K562 (cell line): Measurements from ENCODE around the gene NR4A2.

Experiments used
- JUND ChIP-seq, 2 experiments: IDR thresholded peaks; 2 replicates in 1 of 2; 3 replicates in 1 of 2; pipeline ENCODE4 v1.6.1; 2011; ENCODE audit warnings: borderline replicate concordance in 2 of 2, low read depth in 2 of 2, low read length in 2 of 2, improper control_type of control experiment in 1 of 2, missing biosample characterization in 1 of 2, missing genetic modification characterization in 1 of 2, missing genetic modification reagents in 1 of 2
- MEF2A ChIP-seq: IDR thresholded peaks from 2 replicates; pipeline ENCODE4 v1.6.1; 2011; ENCODE audit warnings: low read depth, mild to moderate bottlenecking, low read length, moderate library complexity; ENCODE audit not compliant: control insufficient read depth
- NRF1 ChIP-seq, 2 experiments: fragments of 450-650 bp; IDR thresholded peaks in 1 of 2; conservative IDR thresholded peaks in 1 of 2; 2 replicates each; pipeline ENCODE4 v1.6.1; 2014; ENCODE audit warnings: mild to moderate bottlenecking in 2 of 2
- RNF2 ChIP-seq: sonication (generic); IDR thresholded peaks from 2 replicates; pipeline ENCODE4 v1.6.1; 2016
- ZNF184 ChIP-seq: sonication (generic); formaldehyde crosslinking; IDR thresholded peaks from 2 replicates; pipeline ENCODE4 v1.5.0; 2020; ENCODE audit warnings: missing genetic modification reagents
- TF ChIP-seq, protein P1 (sequence below): fragments of 250-450 bp; sonication (Bioruptor Pico); IDR thresholded peaks from 2 replicates; pipeline ENCODE4 v1.8.0; 2021; ENCODE audit warnings: moderate library complexity, mild to moderate bottlenecking, inconsistent platforms
- TF ChIP-seq, protein P2 (sequence below): fragments of 450-650 bp; IDR thresholded peaks from 2 replicates; pipeline ENCODE4 v1.6.1; 2016; ENCODE audit warnings: borderline replicate concordance

DNA sequence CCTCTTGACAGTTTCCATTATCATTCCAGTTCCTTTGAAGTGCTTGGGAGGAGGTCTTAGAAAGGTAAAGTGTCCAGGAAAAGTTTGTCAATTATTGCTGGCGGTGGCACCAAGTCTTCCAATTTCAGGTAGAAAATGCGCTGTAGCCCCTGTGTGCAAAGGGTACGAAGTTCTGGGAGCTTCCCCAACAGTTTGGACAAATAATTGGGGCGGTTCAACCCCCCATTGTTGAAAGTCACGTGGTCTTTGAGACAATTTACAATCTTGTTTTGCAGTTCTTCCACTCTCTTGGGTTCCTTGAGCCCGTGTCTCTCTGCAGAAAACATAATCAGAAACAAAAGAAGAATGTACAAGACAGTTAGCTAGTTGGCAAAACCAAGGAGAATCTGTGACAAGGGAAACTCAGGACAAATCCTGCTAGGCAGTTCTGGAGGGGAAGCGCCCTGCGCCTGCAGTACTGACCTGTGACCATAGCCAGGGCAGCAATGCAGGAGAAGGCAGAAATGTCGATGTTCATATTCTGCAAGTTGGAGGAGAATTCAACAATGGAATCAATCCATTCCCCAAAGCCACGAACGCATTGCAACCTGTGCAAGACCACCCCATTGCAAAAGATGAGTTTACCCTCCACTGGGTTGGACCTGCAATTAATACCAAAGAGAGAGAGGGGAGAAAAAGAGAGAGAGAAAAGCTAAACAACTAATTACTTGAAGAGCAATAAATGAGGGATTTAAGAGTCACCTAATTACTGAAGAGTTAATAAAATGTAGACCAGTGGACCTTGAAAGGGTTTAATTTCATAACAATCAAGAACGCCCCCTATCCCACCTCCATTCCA is 6.6 kb downstream of the NR4A2 start:
- TF ChIP-seq, protein P1, sequence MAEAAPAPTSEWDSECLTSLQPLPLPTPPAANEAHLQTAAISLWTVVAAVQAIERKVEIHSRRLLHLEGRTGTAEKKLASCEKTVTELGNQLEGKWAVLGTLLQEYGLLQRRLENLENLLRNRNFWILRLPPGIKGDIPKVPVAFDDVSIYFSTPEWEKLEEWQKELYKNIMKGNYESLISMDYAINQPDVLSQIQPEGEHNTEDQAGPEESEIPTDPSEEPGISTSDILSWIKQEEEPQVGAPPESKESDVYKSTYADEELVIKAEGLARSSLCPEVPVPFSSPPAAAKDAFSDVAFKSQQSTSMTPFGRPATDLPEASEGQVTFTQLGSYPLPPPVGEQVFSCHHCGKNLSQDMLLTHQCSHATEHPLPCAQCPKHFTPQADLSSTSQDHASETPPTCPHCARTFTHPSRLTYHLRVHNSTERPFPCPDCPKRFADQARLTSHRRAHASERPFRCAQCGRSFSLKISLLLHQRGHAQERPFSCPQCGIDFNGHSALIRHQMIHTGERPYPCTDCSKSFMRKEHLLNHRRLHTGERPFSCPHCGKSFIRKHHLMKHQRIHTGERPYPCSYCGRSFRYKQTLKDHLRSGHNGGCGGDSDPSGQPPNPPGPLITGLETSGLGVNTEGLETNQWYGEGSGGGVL (CRISPR knock-in tag), result no peak
- TF ChIP-seq MEF2A, result no peak
- TF ChIP-seq, protein P2, sequence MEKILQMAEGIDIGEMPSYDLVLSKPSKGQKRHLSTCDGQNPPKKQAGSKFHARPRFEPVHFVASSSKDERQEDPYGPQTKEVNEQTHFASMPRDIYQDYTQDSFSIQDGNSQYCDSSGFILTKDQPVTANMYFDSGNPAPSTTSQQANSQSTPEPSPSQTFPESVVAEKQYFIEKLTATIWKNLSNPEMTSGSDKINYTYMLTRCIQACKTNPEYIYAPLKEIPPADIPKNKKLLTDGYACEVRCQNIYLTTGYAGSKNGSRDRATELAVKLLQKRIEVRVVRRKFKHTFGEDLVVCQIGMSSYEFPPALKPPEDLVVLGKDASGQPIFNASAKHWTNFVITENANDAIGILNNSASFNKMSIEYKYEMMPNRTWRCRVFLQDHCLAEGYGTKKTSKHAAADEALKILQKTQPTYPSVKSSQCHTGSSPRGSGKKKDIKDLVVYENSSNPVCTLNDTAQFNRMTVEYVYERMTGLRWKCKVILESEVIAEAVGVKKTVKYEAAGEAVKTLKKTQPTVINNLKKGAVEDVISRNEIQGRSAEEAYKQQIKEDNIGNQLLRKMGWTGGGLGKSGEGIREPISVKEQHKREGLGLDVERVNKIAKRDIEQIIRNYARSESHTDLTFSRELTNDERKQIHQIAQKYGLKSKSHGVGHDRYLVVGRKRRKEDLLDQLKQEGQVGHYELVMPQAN, result no peak
- TF ChIP-seq ZNF184 (CRISPR knock-in tag), result no peak
- TF ChIP-seq RNF2, result no peak
- TF ChIP-seq NRF1 (conservative IDR thresholded peaks at IDR 0.05 in 1 of 2, IDR thresholded peaks at IDR 0.05 in 1 of 2), result no peak
- TF ChIP-seq JUND (IDR thresholded peaks at IDR 0.05; ENCODE audit: borderline replicate concordance, low read depth, low read length), result no peak
- TF ChIP-seq JUND (tag; IDR thresholded peaks at IDR 0.05; ENCODE audit: borderline replicate concordance, low read depth, low read length), result no peak
